ENCODE results near the gene MXD3. TPM values are rescaled to one million over a fixed set of nuclear protein-coding genes. Genes with fewer than 3 reads are reported as not detected.
"Not testable (repeated sequence)": the region's sequence is repeated elsewhere in the genome, so short reads cannot be mapped to it uniquely, and the experiment has no call there.

The MXD3 gene
- total RNA-seq = 10 to 100 TPM; 31.2 to 33.4 TPM

GRCh38 chr5:177311723-177312648 lies at the start of gene MXD3:
Gene MXD3 (minus strand): TSS chr5:177311898. CDS start chr5:177311830, 68 bp downstream.
- Mint-ChIP-seq H3K9me3 (no peaks in the 10 kb centered on the region), H3K27me3 (peaks cover 1% of the 10 kb centered on the region), H3K36me3 (peaks cover 7% of the 10 kb centered on the region), H3K4me1 (ENCODE audit: low read depth) (peaks cover 22% of the 10 kb centered on the region), H3K27ac (peak within 1 kb of the TSS; percentile 88), H3K4me3 (peak within 1 kb of the TSS; percentile 78)
- ChIA-PET POLR2A (interaction anchor here (1.0 to 1.8 kb wide), 5 partner anchors 9 to 136 kb away, joined by 3 to 7 read pairs (median 4); partner anchors contain the start of genes LMAN2, PRELID1 and RAB24), CTCF (interaction anchor here (0.7 to 3.5 kb wide), 13 partner anchors 8 to 651 kb away, joined by 3 to 28 read pairs (median 5); partner anchors contain the start of genes PRELID1 and RAB24)
- peak; percentile 98 for DNase-seq
- intact Hi-C loops (cut with micrococcal nuclease) = loop anchor here (1.0 to 5.0 kb wide), 8 partner anchors 9 to 205 kb away; partner anchors contain the start of genes DDX41, GRK6, LMAN2 and PDLIM7

GRCh38 chr5:177360740-177361139 lies 49.0 kb upstream of the MXD3 start:
- DNase-seq; H3K9me3 Mint-ChIP-seq; H3K4me3 Mint-ChIP-seq; H3K27me3 Mint-ChIP-seq; intact Hi-C loops (cut with micrococcal nuclease); H3K36me3 Mint-ChIP-seq; H3K27ac Mint-ChIP-seq: not testable (repeated sequence)
- ChIA-PET CTCF (interaction anchor here (0.7 to 8.7 kb wide), 7 partner anchors 11 to 95 kb away, joined by 3 to 66 read pairs (median 5); no protein-coding TSS in a partner anchor), POLR2A (interaction anchor here (0.8 to 2.8 kb wide), 4 partner anchors 9 to 42 kb away, joined by 3 to 10 read pairs (median 4); partner anchors contain the start of gene LMAN2)
- H3K4me1 Mint-ChIP-seq (ENCODE audit: low read depth) = peaks cover 87% of the 10 kb centered on the region

- H3K36me3 Mint-ChIP-seq = peaks cover 3% of the 10 kb centered on the region
- peak overlapping the region; percentile 11 for H3K27ac Mint-ChIP-seq
These were observed 48.2 kb upstream of the MXD3 start for GRCh38 chr5:177359860-177360259.

GRCh38 chr5:177359451-177359851 lies 47.8 kb upstream of the MXD3 start:
- peak overlapping the region; percentile 80 for H3K27ac Mint-ChIP-seq
- peaks cover 9% of the 10 kb centered on the region for H3K9me3 Mint-ChIP-seq
- POLR2A ChIA-PET = interaction anchor here (2.8 kb wide), 1 partner anchor 8 kb away, joined by 10 read pairs; the partner anchor contains the start of gene LMAN2
- intact Hi-C loops (cut with micrococcal nuclease) = no loop called here
- H3K27me3 Mint-ChIP-seq = no peaks in the 10 kb centered on the region
- H3K4me1 Mint-ChIP-seq (ENCODE audit: low read depth) = peaks cover 88% of the 10 kb centered on the region
- no peak for DNase-seq
- peak overlapping the region; percentile 81 for H3K4me3 Mint-ChIP-seq
- CTCF ChIA-PET = interaction anchor here (1.1 to 8.7 kb wide), 5 partner anchors 12 to 96 kb away, joined by 3 to 66 read pairs (median 9); no protein-coding TSS in a partner anchor
- peaks cover 3% of the 10 kb centered on the region for H3K36me3 Mint-ChIP-seq

More at GRCh38 chr5:177359860-177360259, 48.2 kb upstream of the MXD3 start:
- Mint-ChIP-seq H3K4me3 (peak overlapping the region; percentile 81), H3K4me1 (ENCODE audit: low read depth) (peaks cover 88% of the 10 kb centered on the region), H3K9me3 (peaks cover 9% of the 10 kb centered on the region), H3K27me3 (no peaks in the 10 kb centered on the region)
- DNase-seq = no peak
- intact Hi-C loops (cut with micrococcal nuclease) = no loop called here
- ChIA-PET CTCF (interaction anchor here (1.4 to 8.7 kb wide), 5 partner anchors 12 to 96 kb away, joined by 3 to 66 read pairs (median 9); no protein-coding TSS in a partner anchor), POLR2A (interaction anchor here (2.8 kb wide), 1 partner anchor 9 kb away, joined by 10 read pairs; the partner anchor contains the start of gene LMAN2)

- Mint-ChIP-seq H3K9me3 (peaks cover 9% of the 10 kb centered on the region), H3K4me1 (ENCODE audit: low read depth) (peaks cover 81% of the 10 kb centered on the region), H3K4me3 (peak overlapping the region; percentile 81), H3K27me3 (no peaks in the 10 kb centered on the region), H3K27ac (peak overlapping the region; percentile 80), H3K36me3 (peaks cover 3% of the 10 kb centered on the region)
- ChIA-PET CTCF (interaction anchor here (0.8 to 8.7 kb wide), 7 partner anchors 13 to 97 kb away, joined by 3 to 66 read pairs (median 7); no protein-coding TSS in a partner anchor), POLR2A (interaction anchor here (0.8 to 1.4 kb wide), 5 partner anchors 14 to 97 kb away, joined by 3 to 4 read pairs (median 3); no protein-coding TSS in a partner anchor)
- peak; percentile 22 for DNase-seq
- intact Hi-C loops (cut with micrococcal nuclease) = no loop called here
These were observed 46.7 kb upstream of the MXD3 start for GRCh38 chr5:177358370-177358819.

- CTCF ChIA-PET = interaction anchor here (0.8 to 8.7 kb wide), 6 partner anchors 14 to 98 kb away, joined by 3 to 66 read pairs (median 8); no protein-coding TSS in a partner anchor
- peak within 1 kb of the TSS; percentile 81 for H3K4me3 Mint-ChIP-seq
These were observed 46.0 kb upstream of the MXD3 start, which contains the start of gene RGS14 for GRCh38 chr5:177357459-177358351. Gene RGS14 (plus strand): TSS chr5:177357924. CDS start chr5:177358025, 101 bp downstream.

GRCh38 chr5:177357146-177357458 lies 45.4 kb upstream of the MXD3 start:
- CTCF ChIA-PET = interaction anchor here (0.6 to 8.7 kb wide), 7 partner anchors 11 to 100 kb away, joined by 3 to 66 read pairs (median 4); no protein-coding TSS in a partner anchor
- peaks cover 70% of the 10 kb centered on the region for H3K4me1 Mint-ChIP-seq (ENCODE audit: low read depth)

More at GRCh38 chr5:177357459-177358351, 46.0 kb upstream of the MXD3 start, which contains the start of gene RGS14:
- no peaks in the 10 kb centered on the region for H3K27me3 Mint-ChIP-seq
- H3K27ac Mint-ChIP-seq = peak within 1 kb of the TSS; percentile 80
- peaks cover 75% of the 10 kb centered on the region for H3K4me1 Mint-ChIP-seq (ENCODE audit: low read depth)
- H3K36me3 Mint-ChIP-seq = peaks cover 3% of the 10 kb centered on the region
- DNase-seq = peak; percentile 77
- POLR2A ChIA-PET = interaction anchor here (0.8 to 1.4 kb wide), 6 partner anchors 15 to 98 kb away, joined by 3 to 4 read pairs (median 3); no protein-coding TSS in a partner anchor
- intact Hi-C loops (cut with micrococcal nuclease) = loop anchor here (2.0 kb wide), 1 partner anchor 71 kb away; no protein-coding TSS in a partner anchor
- H3K9me3 Mint-ChIP-seq = peaks cover 9% of the 10 kb centered on the region

GRCh38 chr5:177356746-177357145 lies 45.0 kb upstream of the MXD3 start:
- Mint-ChIP-seq H3K4me1 (ENCODE audit: low read depth) (peaks cover 69% of the 10 kb centered on the region), H3K27me3 (no peaks in the 10 kb centered on the region), H3K9me3 (peaks cover 9% of the 10 kb centered on the region), H3K27ac (no peak overlapping the region), H3K4me3 (peak overlapping the region; percentile 81), H3K36me3 (peaks cover 3% of the 10 kb centered on the region)
- ChIA-PET CTCF (interaction anchor here (0.6 to 8.7 kb wide), 6 partner anchors 11 to 101 kb away, joined by 3 to 66 read pairs (median 6); no protein-coding TSS in a partner anchor), POLR2A (interaction anchor here (1.0 to 1.4 kb wide), 2 partner anchors 22 to 74 kb away, joined by 3 read pairs; no protein-coding TSS in a partner anchor)
- DNase-seq = no peak
- intact Hi-C loops (cut with micrococcal nuclease) = loop anchor here (2.0 kb wide), 1 partner anchor 72 kb away; no protein-coding TSS in a partner anchor

More at GRCh38 chr5:177357146-177357458, 45.4 kb upstream of the MXD3 start:
- intact Hi-C loops (cut with micrococcal nuclease) = loop anchor here (2.0 kb wide), 1 partner anchor 72 kb away; no protein-coding TSS in a partner anchor
- no peak for DNase-seq
- Mint-ChIP-seq H3K27ac (peak overlapping the region; percentile 73), H3K4me3 (peak overlapping the region; percentile 81), H3K36me3 (peaks cover 3% of the 10 kb centered on the region), H3K27me3 (no peaks in the 10 kb centered on the region), H3K9me3 (peaks cover 9% of the 10 kb centered on the region)
- POLR2A ChIA-PET = interaction anchor here (1.0 to 1.4 kb wide), 3 partner anchors 21 to 98 kb away, joined by 3 to 4 read pairs (median 3); no protein-coding TSS in a partner anchor

GRCh38 chr5:177355868-177356168 lies 44.1 kb upstream of the MXD3 start:
- Mint-ChIP-seq H3K4me3 (no peak overlapping the region), H3K27me3 (no peaks in the 10 kb centered on the region)
- POLR2A ChIA-PET = no interaction called here

GRCh38 chr5:177355162-177355867 lies 43.6 kb upstream of the MXD3 start:
- intact Hi-C loops (cut with micrococcal nuclease) = no loop called here
- Mint-ChIP-seq H3K9me3 (peaks cover 9% of the 10 kb centered on the region), H3K27ac (no peak overlapping the region), H3K27me3 (no peaks in the 10 kb centered on the region), H3K4me3 (peak overlapping the region; percentile 14), H3K4me1 (ENCODE audit: low read depth) (peaks cover 62% of the 10 kb centered on the region), H3K36me3 (peaks cover 3% of the 10 kb centered on the region)
- DNase-seq = no peak
- ChIA-PET POLR2A (no interaction called here), CTCF (interaction anchor here (0.6 to 8.7 kb wide), 3 partner anchors 9 to 47 kb away, joined by 4 to 66 read pairs (median 5); no protein-coding TSS in a partner anchor)

More at GRCh38 chr5:177355868-177356168, 44.1 kb upstream of the MXD3 start:
- Mint-ChIP-seq H3K36me3 (peaks cover 3% of the 10 kb centered on the region), H3K9me3 (peaks cover 9% of the 10 kb centered on the region), H3K4me1 (ENCODE audit: low read depth) (peaks cover 60% of the 10 kb centered on the region), H3K27ac (no peak overlapping the region)
- intact Hi-C loops (cut with micrococcal nuclease) = loop anchor here (2.0 kb wide), 1 partner anchor 73 kb away; no protein-coding TSS in a partner anchor
- DNase-seq = no peak
- CTCF ChIA-PET = interaction anchor here (1.3 to 8.7 kb wide), 4 partner anchors 23 to 102 kb away, joined by 3 to 66 read pairs (median 4); no protein-coding TSS in a partner anchor

Data from activated CD4-positive, alpha-beta memory T cell treated with anti-CD3 and anti-CD28 coated beads for 36 hours (primary cell).